Neural cell (in vitro differentiated cells): ENCODE results near the gene TRIOBP. TPM values are rescaled to one million over a fixed set of nuclear protein-coding genes. Genes with fewer than 3 reads are reported as not detected.

Source experiments
- H2AFZ ChIP-seq: fragments of 200-600, 300-800 bp; sonication (generic), shearing (Covaris generic); 2 replicates; pipeline ENCODE4 v1.6.0; 2014; ENCODE audit warnings: low read depth, mild to moderate bottlenecking, antibody characterized with exemption, low read length, moderate library complexity
- H3F3A ChIP-seq: fragments of 200-600 bp; shearing (Covaris generic); 2 replicates; pipeline ENCODE4 v1.6.1; 2016; ENCODE audit warnings: mild to moderate bottlenecking, moderate library complexity, mixed read lengths, antibody characterized with exemption, low read length; ENCODE audit not compliant: insufficient read depth, poor library complexity, severe bottlenecking
- H3K27ac ChIP-seq: fragments of 200-600, 300-800 bp; sonication (generic), shearing (Covaris generic); 2 replicates; pipeline ENCODE4 v1.5.1; 2014; ENCODE audit warnings: mild to moderate bottlenecking, low read length, moderate library complexity
- H3K27me3 ChIP-seq: fragments of 300-800, 200-600 bp; sonication (generic), shearing (Covaris generic); 2 replicates; pipeline ENCODE4 v1.6.0; 2014; ENCODE audit warnings: mild to moderate bottlenecking, low read depth, low read length, moderate library complexity; ENCODE audit not compliant: insufficient read depth
- H3K36me3 ChIP-seq: fragments of 300-800, 200-600 bp; sonication (generic), shearing (Covaris generic); 2 replicates; pipeline ENCODE4 v1.5.1; 2014; ENCODE audit warnings: mild to moderate bottlenecking, antibody characterized with exemption, low read length, moderate library complexity; ENCODE audit not compliant: insufficient read depth
- H3K4me2 ChIP-seq: fragments of 300-800, 200-600 bp; sonication (generic), shearing (Covaris generic); 2 replicates; pipeline ENCODE4 v1.6.0; 2014; ENCODE audit warnings: mild to moderate bottlenecking, low read length
- H3K4me3 ChIP-seq: fragments of 300-800, 200-600 bp; sonication (generic), shearing (Covaris generic); 2 replicates; pipeline ENCODE4 v1.5.1; 2014; ENCODE audit warnings: mild to moderate bottlenecking, low read length, moderate library complexity
- H3K79me2 ChIP-seq: fragments of 200-600 bp; shearing (Covaris generic); replicated peaks from 2 replicates; pipeline ENCODE4 v1.6.0; 2014; ENCODE audit warnings: mild to moderate bottlenecking, low read length, moderate library complexity; ENCODE audit not compliant: insufficient read depth
- H3K9ac ChIP-seq: fragments of 300-800, 200-600 bp; sonication (generic), shearing (Covaris generic); 2 replicates; pipeline ENCODE4 v1.6.1; 2016; ENCODE audit warnings: mild to moderate bottlenecking, low read length, mixed read lengths
- H3K9me2 ChIP-seq: fragments of 200-600 bp; shearing (Covaris generic); 2 replicates; pipeline ENCODE4 v1.6.1; 2016; ENCODE audit warnings: mild to moderate bottlenecking, low read length, mixed read lengths; ENCODE audit not compliant: insufficient read depth
- H3K9me3 ChIP-seq: fragments of 200-600, 300-800 bp; sonication (generic), shearing (Covaris generic); 2 replicates; pipeline ENCODE4 v1.6.1; 2016; ENCODE audit warnings: mild to moderate bottlenecking, mixed run types, low read length, moderate library complexity, mixed read lengths
- H4K20me1 ChIP-seq: fragments of 200-600 bp; shearing (Covaris generic); 2 replicates; pipeline ENCODE4 v1.6.1; 2016; ENCODE audit warnings: mild to moderate bottlenecking, mixed run types; ENCODE audit not compliant: insufficient read depth
- EP300 ChIP-seq: fragments of 450-650 bp; conservative IDR thresholded peaks from 2 replicates; pipeline ENCODE4 v1.6.1; 2014; ENCODE audit warnings: antibody characterized with exemption, mild to moderate bottlenecking, moderate library complexity; ENCODE audit not compliant: poor library complexity, severe bottlenecking
- EZH2 ChIP-seq: fragments of 200-600, 300-800 bp; shearing (Covaris generic), sonication (generic); IDR thresholded peaks from 2 replicates; pipeline ENCODE4 v1.6.1; 2014; ENCODE audit warnings: antibody characterized with exemption, low read length, borderline replicate concordance, mild to moderate bottlenecking; ENCODE audit not compliant: insufficient read depth, poor library complexity, severe bottlenecking
- MXI1 ChIP-seq: fragments of 450-650 bp; conservative IDR thresholded peaks from 2 replicates; pipeline ENCODE4 v1.6.1; 2014; ENCODE audit warnings: antibody characterized with exemption, mild to moderate bottlenecking; ENCODE audit not compliant: poor library complexity, severe bottlenecking
- POLR2AphosphoS5 ChIP-seq: IDR thresholded peaks from 2 replicates; pipeline ENCODE4 v1.6.1; 2012
- RAD21 ChIP-seq: fragments of 450-650 bp; conservative IDR thresholded peaks from 2 replicates; pipeline ENCODE4 v1.6.1; 2014; ENCODE audit warnings: antibody characterized with exemption, mild to moderate bottlenecking, moderate library complexity
- REST ChIP-seq: IDR thresholded peaks from 2 replicates; pipeline ENCODE4 v1.6.1; 2012; ENCODE audit warnings: borderline replicate concordance
- SMC3 ChIP-seq: fragments of 450-650 bp; conservative IDR thresholded peaks from 2 replicates; pipeline ENCODE4 v1.6.1; 2014; ENCODE audit warnings: antibody characterized with exemption, mild to moderate bottlenecking, moderate library complexity; ENCODE audit not compliant: poor library complexity
- TAF1 ChIP-seq: IDR thresholded peaks from 2 replicates; pipeline ENCODE4 v1.6.1; 2012; ENCODE audit warnings: low read depth
- polyA plus RNA-seq: library from polyadenylated mRNA; depleted of rRNA; stranded (reverse); fragments of >200 nt; gene quantifications from 2 replicates; pipeline ENCODE4 v1.2.3, GENCODE V29; 2014
- TF ChIP-seq, protein P1 (sequence below): fragments of 450-650 bp; IDR thresholded peaks from 2 replicates; pipeline ENCODE4 v1.5.1; 2014; ENCODE audit warnings: antibody characterized with exemption, mild to moderate bottlenecking, moderate library complexity; ENCODE audit not compliant: poor library complexity, severe bottlenecking

Gene TRIOBP
- polyA plus RNA-seq, 1 donor from 2014 or later = 16.2 TPM

DNA sequence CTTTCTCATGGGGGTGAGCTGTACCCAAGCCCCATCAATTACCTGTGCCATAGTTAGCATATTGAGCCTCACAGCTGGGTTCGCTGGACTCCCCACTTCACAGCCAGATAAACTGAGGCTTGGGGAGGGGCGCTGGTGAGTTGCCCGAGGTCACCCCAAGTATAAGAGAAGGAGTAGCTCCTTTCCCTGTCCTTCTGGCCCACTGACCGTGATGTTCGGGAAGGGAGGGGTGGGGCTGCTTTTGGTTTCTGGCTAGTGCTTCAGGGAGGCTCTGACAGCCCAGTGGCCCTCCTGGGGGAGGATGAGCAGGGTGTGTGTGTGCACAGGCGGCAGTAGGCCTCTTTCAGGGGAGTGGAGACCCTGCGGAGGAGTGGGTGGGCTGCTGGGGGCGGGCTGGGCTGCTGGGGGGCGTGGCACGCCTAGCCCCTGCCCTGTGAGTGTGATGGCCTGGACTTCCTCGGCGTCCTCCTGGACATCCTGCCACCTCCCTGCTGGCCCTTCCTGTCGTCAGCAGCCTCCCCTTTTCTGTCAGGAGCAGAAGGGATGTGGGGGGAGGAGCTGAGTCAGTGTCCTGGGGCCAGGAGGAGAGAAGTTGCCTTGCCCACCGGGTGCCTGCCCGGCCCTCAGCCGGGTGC lies 50.3 kb downstream of the TRIOBP start:
- Histone ChIP-seq H3K9me2 (no peaks in the 10 kb centered on the region), H3K36me3 (no peaks in the 10 kb centered on the region), H3K9me3 (no peaks in the 10 kb centered on the region), H3K27me3 (no peaks in the 10 kb centered on the region), H3F3A (no peaks in the 10 kb centered on the region), H4K20me1 (no peaks in the 10 kb centered on the region), H3K4me2 (no peak overlapping the region), H3K79me2 (no peaks in the 10 kb centered on the region), H3K27ac (no peak overlapping the region), H3K4me3 (peak overlapping the region; percentile 72), H2AFZ (no peak overlapping the region), H3K9ac (no peak overlapping the region)
- no peak for TF ChIP-seq MXI1
- TF ChIP-seq, protein P1, sequence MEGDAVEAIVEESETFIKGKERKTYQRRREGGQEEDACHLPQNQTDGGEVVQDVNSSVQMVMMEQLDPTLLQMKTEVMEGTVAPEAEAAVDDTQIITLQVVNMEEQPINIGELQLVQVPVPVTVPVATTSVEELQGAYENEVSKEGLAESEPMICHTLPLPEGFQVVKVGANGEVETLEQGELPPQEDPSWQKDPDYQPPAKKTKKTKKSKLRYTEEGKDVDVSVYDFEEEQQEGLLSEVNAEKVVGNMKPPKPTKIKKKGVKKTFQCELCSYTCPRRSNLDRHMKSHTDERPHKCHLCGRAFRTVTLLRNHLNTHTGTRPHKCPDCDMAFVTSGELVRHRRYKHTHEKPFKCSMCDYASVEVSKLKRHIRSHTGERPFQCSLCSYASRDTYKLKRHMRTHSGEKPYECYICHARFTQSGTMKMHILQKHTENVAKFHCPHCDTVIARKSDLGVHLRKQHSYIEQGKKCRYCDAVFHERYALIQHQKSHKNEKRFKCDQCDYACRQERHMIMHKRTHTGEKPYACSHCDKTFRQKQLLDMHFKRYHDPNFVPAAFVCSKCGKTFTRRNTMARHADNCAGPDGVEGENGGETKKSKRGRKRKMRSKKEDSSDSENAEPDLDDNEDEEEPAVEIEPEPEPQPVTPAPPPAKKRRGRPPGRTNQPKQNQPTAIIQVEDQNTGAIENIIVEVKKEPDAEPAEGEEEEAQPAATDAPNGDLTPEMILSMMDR = no peak

DNA sequence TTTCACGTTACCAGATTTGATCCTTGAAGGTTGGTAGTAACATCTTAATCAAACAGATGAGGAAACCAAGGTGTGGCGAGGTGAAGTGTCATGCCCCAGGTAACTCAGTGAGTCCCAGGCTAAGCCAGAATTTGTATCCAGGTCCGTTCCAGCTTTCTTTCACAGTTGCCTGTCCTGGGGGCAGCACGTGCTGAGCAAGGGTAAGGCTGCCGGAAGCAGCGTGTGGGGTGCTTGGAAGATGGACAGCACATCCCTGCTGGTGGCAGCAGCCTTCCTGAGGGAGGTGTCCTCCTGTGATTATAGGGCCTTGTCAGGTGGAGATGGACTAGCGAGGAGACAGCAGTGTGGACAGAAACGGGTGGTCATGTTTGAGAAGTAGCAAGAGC lies 50.9 kb downstream of the TRIOBP start:
- no peaks in the 10 kb centered on the region for H3K79me2 ChIP-seq
- no peak for TF ChIP-seq SMC3
- H3K9ac ChIP-seq = no peak overlapping the region
- no peak overlapping the region for H2AFZ ChIP-seq
- no peaks in the 10 kb centered on the region for H3K36me3 ChIP-seq
- H3K27me3 ChIP-seq = no peaks in the 10 kb centered on the region
- no peak overlapping the region for H3K4me2 ChIP-seq
- H3F3A ChIP-seq = no peaks in the 10 kb centered on the region
- H3K4me3 ChIP-seq = no peak overlapping the region
- H4K20me1 ChIP-seq = no peaks in the 10 kb centered on the region
- H3K27ac ChIP-seq = no peak overlapping the region
- no peaks in the 10 kb centered on the region for H3K9me2 ChIP-seq
- no peaks in the 10 kb centered on the region for H3K9me3 ChIP-seq

DNA sequence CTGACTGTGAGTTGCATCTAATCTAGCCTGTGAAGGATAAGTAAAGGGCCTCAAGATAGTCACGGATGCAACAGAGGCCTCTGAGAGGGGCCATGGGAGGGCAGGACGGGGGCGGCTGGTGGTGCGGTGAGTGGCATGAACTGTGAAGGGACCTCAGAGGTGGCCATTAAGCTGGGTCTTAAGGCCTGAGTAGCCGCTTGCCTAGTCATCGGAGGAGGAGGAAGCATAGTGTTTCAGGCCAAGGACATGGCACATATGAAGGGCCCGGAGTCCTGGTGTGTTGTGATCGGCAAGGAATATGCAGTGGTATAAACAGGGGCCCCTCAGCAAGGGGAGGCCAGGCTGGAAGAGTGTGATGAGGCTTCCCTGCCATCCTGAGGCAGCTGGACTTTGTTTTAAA lies 51.8 kb downstream of the TRIOBP start:
- no peak for TF ChIP-seq TAF1
- TF ChIP-seq, protein P1 = no peak
- no peak for TF ChIP-seq RAD21
- TF ChIP-seq SMC3 = no peak
- no peak for TF ChIP-seq MXI1
- no peak for TF ChIP-seq REST
- TF ChIP-seq POLR2AphosphoS5 = no peak
- TF ChIP-seq EZH2 = no peak
- TF ChIP-seq EP300 = no peak
- Histone ChIP-seq H3F3A (no peaks in the 10 kb centered on the region), H2AFZ (no peak overlapping the region), H4K20me1 (no peaks in the 10 kb centered on the region), H3K79me2 (no peaks in the 10 kb centered on the region), H3K9me3 (no peaks in the 10 kb centered on the region), H3K9me2 (no peaks in the 10 kb centered on the region), H3K9ac (no peak overlapping the region), H3K36me3 (no peaks in the 10 kb centered on the region), H3K27ac (no peak overlapping the region), H3K27me3 (no peaks in the 10 kb centered on the region), H3K4me3 (no peak overlapping the region), H3K4me2 (no peak overlapping the region)
